HCT116 (cell line): ENCODE results near the gene RPL38. TPM values are rescaled to one million over a fixed set of nuclear protein-coding genes. Genes with fewer than 3 reads are reported as not detected.

Experiments
- ATAC-seq: fragments of 200-7000 bp; cut with Tn5 transposase; 2 replicates; pipeline ENCODE4 v1.9.1; 2020; ENCODE audit warnings: mild to moderate bottlenecking, moderate library complexity
- BruUV-seq: library from RNA; stranded (reverse); fragments of 400-500 nt; replicated peaks from 2 replicates; lab custom pipeline; 2021; lab: Mats Ljungman, UMichigan
- CTCF ChIA-PET: fragments of 300-600 bp; sonication (Branson Sonifier 250); formaldehyde crosslinking; loops from one replicate; lab custom pipeline; 2021; ENCODE audit warnings: antibody characterized with exemption; lab: Charles Lee
- POLR2A ChIA-PET: fragments of 300-600, 350-600 bp; sonication (Branson Sonifier 250); formaldehyde crosslinking; loops from one replicate; lab custom pipeline; 2021; ENCODE audit warnings: antibody characterized with exemption; lab: Charles Lee
- RAD21 ChIA-PET, 2 experiments: fragments of 300-600 bp; sonication (Branson Sonifier 250); formaldehyde crosslinking; loops; one replicate each; lab custom pipeline; 2023; ENCODE audit warnings: low total read pairs in 2 of 2; ENCODE audit not compliant: uncharacterized antibody in 2 of 2, unreplicated experiment in 2 of 2, low non-redundant PET in 1 of 2; lab: Charles Lee
- DNase-seq: peaks from one replicate; pipeline ENCODE4 v3.0.0-alpha.2; 2010; ENCODE audit warnings: low read depth, low spot score
- H2AFZ ChIP-seq: fragments of 200-600 bp; shearing (Covaris generic), sonication (generic); 2 replicates; pipeline ENCODE4 v1.6.1; 2017; ENCODE audit warnings: low read depth, mixed run types, mixed read lengths, antibody characterized with exemption, low read length; ENCODE audit not compliant: poor library complexity, severe bottlenecking
- H3K27ac ChIP-seq: 2 replicates; pipeline ENCODE4 v1.5.1; 2012; ENCODE audit warnings: low read depth, low read length
- H3K27me3 ChIP-seq: fragments of 200-600 bp; sonication (generic); 2 replicates; pipeline ENCODE4 v1.6.1; 2016; ENCODE audit warnings: mixed run types, low read length, mixed read lengths; ENCODE audit not compliant: insufficient read depth
- H3K36me3 ChIP-seq, 2 experiments: fragments of 200-500 bp in 1 of 2; fragments of 200-600 bp in 1 of 2; sonication (Bioruptor generic) in 1 of 2; sonication (generic) in 1 of 2; 2 replicates each; pipeline versions ENCODE4 v1.5.1 to v1.6.1; 2014 to 2016; ENCODE audit warnings: low read length in 2 of 2, inconsistent platforms in 1 of 2, mixed read lengths in 1 of 2, mixed run types in 1 of 2; ENCODE audit not compliant: insufficient read depth in 2 of 2, control insufficient read depth in 1 of 2
- H3K4me1 ChIP-seq, 2 experiments: fragments of 200-600 bp in 1 of 2; sonication (generic) in 1 of 2; 2 replicates each; pipeline versions ENCODE4 v1.5.1 to v1.6.1; 2012 to 2017; ENCODE audit warnings: low read length in 2 of 2, inconsistent platforms in 1 of 2, mild to moderate bottlenecking in 1 of 2, mixed read lengths in 1 of 2, mixed run types in 1 of 2, moderate library complexity in 1 of 2; ENCODE audit not compliant: insufficient read depth in 2 of 2, control insufficient read depth in 1 of 2
- H3K4me2 ChIP-seq: fragments of 200-600 bp; sonication (generic); 2 replicates; pipeline ENCODE4 v1.6.1; 2017; ENCODE audit warnings: mixed run types, low read length, mixed read lengths
- H3K4me3 ChIP-seq, 2 experiments: fragments of 200-600 bp in 1 of 2; sonication (generic) in 1 of 2; replicated peaks in 1 of 2; 2 replicates each; pipeline ENCODE4 v1.5.1; 2011 to 2016; ENCODE audit warnings: low read length in 2 of 2, control low read depth in 1 of 2, low read depth in 1 of 2, mild to moderate bottlenecking in 1 of 2, mixed read lengths in 1 of 2, mixed run types in 1 of 2
- H3K79me2 ChIP-seq: fragments of 200-600 bp; sonication (generic); 2 replicates; pipeline ENCODE4 v1.6.1; 2017; ENCODE audit warnings: mild to moderate bottlenecking, mixed run types, low read length, moderate library complexity, mixed read lengths; ENCODE audit not compliant: insufficient read depth
- H3K9ac ChIP-seq: fragments of 200-600 bp; sonication (generic); 2 replicates; pipeline ENCODE4 v1.6.1; 2016; ENCODE audit warnings: low read length, mixed read lengths
- H3K9me2 ChIP-seq: fragments of 200-600 bp; sonication (generic), shearing (Covaris generic); 2 replicates; pipeline ENCODE4 v1.6.1; 2017; ENCODE audit warnings: mixed run types, mild to moderate bottlenecking, moderate library complexity; ENCODE audit not compliant: insufficient read depth
- H3K9me3 ChIP-seq, 2 experiments: fragments of 200-500 bp in 1 of 2; fragments of 200-600 bp in 1 of 2; sonication (Bioruptor generic) in 1 of 2; sonication (generic) in 1 of 2; 2 replicates each; pipeline ENCODE4 v1.6.1; 2014 to 2017; ENCODE audit warnings: low read length in 2 of 2, mixed read lengths in 2 of 2, inconsistent platforms in 1 of 2, low read depth in 1 of 2, mild to moderate bottlenecking in 1 of 2, mixed run types in 1 of 2, moderate library complexity in 1 of 2; ENCODE audit not compliant: control insufficient read depth in 1 of 2, insufficient read depth in 1 of 2
- H4K20me1 ChIP-seq: fragments of 200-600 bp; sonication (generic), shearing (Covaris generic); 2 replicates; pipeline ENCODE4 v1.6.1; 2017; ENCODE audit warnings: mixed run types, mild to moderate bottlenecking, moderate library complexity; ENCODE audit not compliant: insufficient read depth
- ATF3 ChIP-seq: IDR thresholded peaks from 2 replicates; pipeline ENCODE4 v1.6.1; 2012
- CEBPB ChIP-seq: IDR thresholded peaks from 2 replicates; pipeline ENCODE4 v1.6.1; 2012; ENCODE audit warnings: low read depth
- CTCF ChIP-seq, 3 experiments: fragments of 200-600 bp in 1 of 3; sonication (generic) in 1 of 3; IDR thresholded peaks in 2 of 3; conservative IDR thresholded peaks in 1 of 3; 2 replicates each; pipeline ENCODE4 v1.5.1; 2012 to 2017; ENCODE audit warnings: low read depth in 2 of 3, low read length in 2 of 3, antibody characterized with exemption in 1 of 3, borderline replicate concordance in 1 of 3, control low read depth in 1 of 3, mild to moderate bottlenecking in 1 of 3, mixed read lengths in 1 of 3, mixed run types in 1 of 3, moderate library complexity in 1 of 3; ENCODE audit not compliant: insufficient read depth in 1 of 3
- EGR1 ChIP-seq: IDR thresholded peaks from 2 replicates; pipeline ENCODE4 v1.6.1; 2012; ENCODE audit warnings: low read depth
- ELF1 ChIP-seq: IDR thresholded peaks from 2 replicates; pipeline ENCODE4 v1.6.1; 2012; ENCODE audit warnings: low read depth, borderline replicate concordance
- EZH2 ChIP-seq: fragments of 200-600 bp; sonication (generic); IDR thresholded peaks from 2 replicates; pipeline ENCODE4 v1.6.1; 2017; ENCODE audit warnings: antibody characterized with exemption, mixed run types
- EZH2phosphoT487 ChIP-seq: fragments of 200-600 bp; IDR thresholded peaks from 2 replicates; pipeline ENCODE4 v1.6.1; 2018; ENCODE audit warnings: antibody characterized with exemption, borderline replicate concordance
- FOSL1 ChIP-seq: IDR thresholded peaks from 2 replicates; pipeline ENCODE4 v1.6.1; 2012; ENCODE audit warnings: low read depth
- JUND ChIP-seq: IDR thresholded peaks from 2 replicates; pipeline ENCODE4 v1.6.1; 2012
- MAX ChIP-seq: IDR thresholded peaks from 2 replicates; pipeline ENCODE4 v1.6.1; 2012
- POLR2A ChIP-seq: IDR thresholded peaks from 2 replicates; pipeline ENCODE4 v1.7.0; 2011; ENCODE audit warnings: borderline replicate concordance; ENCODE audit not compliant: insufficient read depth, insufficient read length; ENCODE audit errors: extremely low read depth
- POLR2AphosphoS5 ChIP-seq: IDR thresholded peaks from 2 replicates; pipeline ENCODE4 v1.6.1; 2011; ENCODE audit warnings: mild to moderate bottlenecking, low read depth, low read length, moderate library complexity
- RAD21 ChIP-seq: IDR thresholded peaks from 2 replicates; pipeline ENCODE4 v1.6.1; 2012; ENCODE audit warnings: low read depth, mild to moderate bottlenecking
- SP1 ChIP-seq: IDR thresholded peaks from 2 replicates; pipeline ENCODE4 v1.6.1; 2012; ENCODE audit warnings: low read depth
- SRF ChIP-seq: IDR thresholded peaks from 2 replicates; pipeline ENCODE4 v1.6.1; 2012; ENCODE audit warnings: low read depth
- TCF7L2 ChIP-seq: IDR thresholded peaks from 2 replicates; pipeline ENCODE4 v1.7.0; 2011; ENCODE audit warnings: borderline replicate concordance, inconsistent platforms; ENCODE audit not compliant: insufficient read depth, insufficient read length; ENCODE audit errors: extremely low read depth
- YY1 ChIP-seq: IDR thresholded peaks from 2 replicates; pipeline ENCODE4 v1.6.1; 2011; ENCODE audit warnings: low read length, low read depth, moderate library complexity, mild to moderate bottlenecking; ENCODE audit not compliant: insufficient replicate concordance; ENCODE audit errors: extremely low read depth
- ZBTB33 ChIP-seq: IDR thresholded peaks from 2 replicates; pipeline ENCODE4 v1.6.1; 2011; ENCODE audit warnings: mild to moderate bottlenecking, low read length, moderate library complexity; ENCODE audit not compliant: insufficient replicate concordance; ENCODE audit errors: extremely low read depth
- ZFX ChIP-seq: fragments of 450-650 bp; IDR thresholded peaks from 2 replicates; pipeline ENCODE4 v1.6.1; 2017
- ZNF274 ChIP-seq: fragments of 200-500 bp; sonication (Bioruptor generic); IDR thresholded peaks from 2 replicates; pipeline ENCODE4 v1.6.1; 2014; ENCODE audit warnings: mild to moderate bottlenecking, low read depth, low read length, inconsistent platforms
- intact Hi-C: fragments of 100-400 bp; cut with micrococcal nuclease; formaldehyde crosslinking; loops from 2 replicates; pipeline ENCODE4 v1.10.0; 2022
- total RNA-seq: library from RNA; stranded (reverse); gene quantifications from one replicate; pipeline ENCODE4 v1.2.1, GENCODE V29; 2021; ENCODE audit not compliant: unreplicated experiment

RPL38 gene
- total RNA-seq, 1 experiment from 2014 or later = 1,628 TPM

DNA sequence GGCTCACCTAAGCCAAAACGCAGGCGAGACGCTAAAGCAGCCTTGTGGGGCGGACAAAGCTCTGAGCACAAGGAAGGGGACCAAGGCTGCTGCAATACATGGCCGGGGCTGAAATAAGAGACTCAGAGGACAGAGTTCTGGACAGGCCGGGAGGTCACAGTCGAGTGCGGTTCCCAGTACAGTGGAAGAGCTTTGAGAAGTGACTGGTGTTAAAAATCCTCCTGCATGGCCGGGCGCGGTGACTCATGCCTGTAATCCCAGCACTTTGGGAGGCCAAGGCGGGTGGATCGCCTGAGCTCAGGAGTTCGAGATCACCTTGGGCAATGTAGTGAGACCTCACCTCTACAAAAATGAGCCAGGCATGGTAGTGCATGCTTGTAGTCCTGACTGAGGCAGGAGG is 20.4 kb downstream of the RPL38 start:
- no TSS peak for BruUV-seq
- no peak overlapping the region for H3K4me3 ChIP-seq
- H3K4me2 ChIP-seq = no peak overlapping the region
- TF ChIP-seq YY1 = no peak
- TF ChIP-seq TCF7L2 = no peak
- TF ChIP-seq CTCF (IDR thresholded peaks at IDR 0.05 in 2 of 3, conservative IDR thresholded peaks at IDR 0.05 in 1 of 3; ENCODE audit: borderline replicate concordance in 1 of 3, insufficient read depth in 1 of 3, low read depth in 2 of 3, low read length in 2 of 3) = no peak
- TF ChIP-seq FOSL1 = no peak
- no peak for TF ChIP-seq ELF1
- no peak for TF ChIP-seq POLR2A
- no peak for TF ChIP-seq JUND
- TF ChIP-seq EZH2 = no peak
- no peak for TF ChIP-seq MAX
- TF ChIP-seq EZH2phosphoT487 = no peak
- TF ChIP-seq RAD21 = no peak
- TF ChIP-seq EGR1 = no peak
- no peak for TF ChIP-seq ZBTB33
- no peak for TF ChIP-seq SRF
- no peak for TF ChIP-seq CEBPB
- no peak for TF ChIP-seq ZFX
- TF ChIP-seq ZNF274 = no peak
- TF ChIP-seq SP1 = no peak
- TF ChIP-seq ATF3 = no peak
- TF ChIP-seq POLR2AphosphoS5 = no peak
- ChIA-PET RAD21 (no interaction called here), POLR2A (no interaction called here), CTCF (interaction anchor here (1.6 kb wide), 1 partner anchor 24 kb away, joined by 4 read pairs; no protein-coding TSS in a partner anchor)
- H3K9me3 ChIP-seq = no peaks in the 10 kb centered on the region
- H3K9ac ChIP-seq = no peak overlapping the region
- H3K27ac ChIP-seq = no peak overlapping the region; the same call in 1 of the 2 replicates
- DNase-seq (no peak), ATAC-seq (peak; percentile 33; the same call in 1 of the 2 replicates)
- H3K9me2 ChIP-seq = no peaks in the 10 kb centered on the region
- intact Hi-C loops = no loop called here
- H4K20me1 ChIP-seq = no peaks in the 10 kb centered on the region
- H3K4me1 ChIP-seq = peaks cover 2 to 28% of the 10 kb centered on the region in 2 experiments; a peak in 3 of 4 replicates
- peaks cover 0 to 4% of the 10 kb centered on the region in 2 experiments; a peak in 1 of 4 replicates for H3K36me3 ChIP-seq
- no peak overlapping the region for H2AFZ ChIP-seq
- H3K27me3 ChIP-seq = no peaks in the 10 kb centered on the region
- H3K79me2 ChIP-seq = no peaks in the 10 kb centered on the region
